Fibroblast of mammary gland (primary cell): ENCODE data around the gene SUGCT.
A peak's percentile ranks its signal among the peaks of the same experiment; 100 is the strongest.

Experiments used
- DNase-seq: peaks from one replicate; pipeline ENCODE4 v3.0.0-alpha.2; 2010; ENCODE audit warnings: low read depth
- H3K4me3 ChIP-seq: 2 replicates; pipeline ENCODE4 v1.5.1; 2011; ENCODE audit warnings: low read depth, mild to moderate bottlenecking, low read length, moderate library complexity; ENCODE audit not compliant: control insufficient read depth
- CTCF ChIP-seq: conservative IDR thresholded peaks from 2 replicates; pipeline ENCODE4 v1.5.1; 2011; ENCODE audit warnings: low read depth, low read length, inconsistent platforms; ENCODE audit not compliant: control insufficient read depth, insufficient read depth

SUGCT gene

GRCh38 chr7:40542982-40543741, 408.4 kb downstream of the SUGCT start:
- TF ChIP-seq CTCF: no peak
- H3K4me3 ChIP-seq: no peak overlapping the region
- peak; percentile 54 for DNase-seq

DNA sequence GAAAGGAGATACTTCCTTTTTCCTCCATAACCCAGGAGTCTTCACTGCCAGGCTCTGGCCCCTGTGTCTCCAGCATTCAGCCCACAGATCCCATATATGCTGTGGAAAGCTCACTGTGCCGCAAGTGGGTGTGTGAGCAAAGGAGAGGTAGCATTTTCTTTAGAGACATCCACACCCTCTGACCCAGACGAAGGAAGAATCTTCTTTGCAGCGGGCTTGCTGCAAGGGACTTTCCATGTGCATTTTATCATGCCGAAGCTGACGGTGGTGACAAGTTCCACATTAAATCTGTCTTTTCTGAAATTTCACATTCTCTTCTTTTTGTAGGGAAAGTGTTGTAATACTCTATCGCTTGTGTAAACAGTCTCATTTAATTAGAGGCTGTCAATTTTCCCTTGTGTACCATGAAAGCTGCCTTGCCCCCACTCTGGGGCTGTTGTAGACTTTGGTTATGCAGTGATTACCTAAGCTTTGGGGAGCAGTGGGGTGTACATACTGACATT, 409.5 kb downstream of the SUGCT start:
- DNase-seq: peak; percentile 22
- no peak overlapping the region for H3K4me3 ChIP-seq
- TF ChIP-seq CTCF: no peak

DNA sequence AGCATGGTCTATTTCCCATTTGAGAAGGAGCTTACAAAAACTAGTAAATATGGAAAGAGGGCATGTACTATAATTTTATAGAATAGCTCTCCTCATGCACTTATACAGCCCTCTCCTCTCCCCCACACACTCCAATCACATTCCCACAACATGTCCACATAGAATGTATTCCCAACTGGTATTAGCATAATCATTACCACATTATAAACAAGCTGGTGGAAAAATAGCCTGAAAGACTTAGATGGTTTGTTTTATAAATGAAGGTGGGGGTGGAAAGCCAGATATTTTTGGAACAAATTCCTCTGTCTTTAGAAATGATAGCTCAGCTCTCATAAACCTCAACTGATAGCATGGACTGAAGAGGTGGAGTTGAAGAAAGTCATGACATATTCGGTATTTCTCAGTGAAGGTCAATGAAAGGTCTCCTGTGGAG, 410.1 kb downstream of the SUGCT start:
- no peak overlapping the region for H3K4me3 ChIP-seq
- DNase-seq: peak; percentile 8
- TF ChIP-seq CTCF: no peak

DNA sequence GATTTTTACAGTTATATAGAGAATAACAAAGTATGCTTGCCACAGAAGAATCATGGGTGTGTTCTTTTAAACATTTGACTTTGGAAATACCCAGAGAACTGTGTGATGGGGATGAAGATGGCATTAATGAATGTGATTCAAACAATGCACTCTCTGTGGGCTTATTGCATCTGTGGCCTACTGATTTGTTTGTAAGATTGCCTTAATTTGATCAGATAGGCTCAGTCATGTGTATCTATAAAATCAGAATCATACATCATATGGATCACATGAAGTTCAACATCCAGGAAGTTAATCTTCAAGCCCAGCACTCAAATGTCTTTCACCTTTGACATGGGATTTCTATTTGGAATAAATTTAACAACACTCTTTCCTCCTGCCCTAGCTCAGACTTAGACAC, 410.9 kb downstream of the SUGCT start:
- TF ChIP-seq CTCF: no peak
- no peak overlapping the region for H3K4me3 ChIP-seq
- DNase-seq: no peak

DNA sequence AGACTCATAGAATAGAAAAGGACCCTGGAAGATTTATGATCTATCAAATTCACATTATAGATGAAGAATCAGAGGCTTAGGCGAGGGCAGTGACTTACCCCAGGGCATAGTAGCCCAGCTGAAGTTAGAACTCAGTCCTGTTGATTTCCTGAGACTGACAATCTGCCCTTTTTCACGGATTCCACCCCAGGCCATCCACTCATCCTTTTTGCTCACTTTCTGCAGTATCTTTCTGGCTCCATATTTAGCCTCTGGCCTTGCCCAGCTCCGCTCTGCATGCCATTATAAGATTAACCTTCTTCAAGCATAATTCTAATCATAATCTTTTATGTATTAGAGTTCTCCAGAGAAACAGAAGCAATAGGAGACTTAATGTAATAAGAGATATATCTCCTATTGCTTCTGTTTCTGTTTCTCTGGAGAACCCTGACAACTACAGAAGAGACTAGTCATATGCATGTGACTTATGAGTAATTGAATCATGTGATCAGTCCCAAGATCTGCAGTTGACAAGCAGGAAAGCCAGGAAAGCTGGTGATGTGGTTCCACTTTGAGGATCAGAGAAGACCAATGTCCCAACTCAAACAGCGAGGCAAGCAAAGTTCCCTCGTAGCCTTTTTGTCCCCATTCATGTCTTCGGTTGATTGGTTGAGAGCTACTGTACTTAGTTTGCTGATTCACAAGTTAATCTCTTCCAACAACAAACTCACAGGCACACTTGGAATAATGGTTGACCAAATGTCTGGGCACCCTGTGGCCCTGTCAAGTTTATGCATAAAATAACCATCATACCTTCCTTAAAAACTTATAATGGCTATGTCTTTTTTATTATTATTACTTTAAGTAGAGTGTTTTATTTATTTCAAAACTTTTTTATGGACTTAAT, 412.1 kb downstream of the SUGCT start:
- DNase-seq: peak; percentile 48
- H3K4me3 ChIP-seq: no peak overlapping the region
- no peak for TF ChIP-seq CTCF

DNA sequence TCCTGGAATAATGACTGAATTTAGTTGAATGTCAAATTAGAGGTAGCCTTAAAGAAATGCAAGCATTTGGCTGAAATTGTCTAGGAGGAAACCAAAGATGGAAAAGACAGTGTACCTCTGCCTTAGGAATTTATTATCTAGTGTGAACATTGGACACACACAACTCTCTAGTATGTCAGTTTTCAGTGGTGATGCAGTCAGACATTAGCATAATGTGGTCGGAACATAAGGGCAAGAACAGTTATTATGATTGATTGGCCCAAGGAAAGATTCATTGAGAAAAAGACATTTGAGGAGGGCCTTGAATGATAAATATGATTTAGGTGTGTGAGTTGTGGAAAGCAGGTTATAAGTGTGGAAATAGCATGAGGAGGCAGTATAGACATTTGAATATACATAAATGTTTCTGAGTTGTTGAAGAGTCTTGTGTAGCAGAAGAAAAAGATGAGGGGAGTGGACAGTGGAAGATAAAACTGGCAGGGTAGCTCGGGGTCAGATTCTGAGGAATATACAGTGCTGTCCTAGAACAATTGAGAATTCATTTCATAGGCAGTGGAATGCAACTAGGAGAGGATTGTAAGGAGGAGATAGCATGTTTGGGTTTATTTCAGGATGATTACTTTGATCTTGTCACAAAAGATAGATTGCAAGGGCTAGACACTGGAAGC, 414.7 kb downstream of the SUGCT start:
- TF ChIP-seq CTCF: no peak
- H3K4me3 ChIP-seq: no peak overlapping the region
- DNase-seq: no peak
